HG02885 (cell line): ENCODE data around the gene ACLY.
"Not testable (repeated sequence)": the region's sequence is repeated elsewhere in the genome, so short reads cannot be mapped to it uniquely, and the experiment has no call there.

Experiments
- ATAC-seq: cut with Tn5 transposase; IDR thresholded peaks from one replicate; pipeline ENCODE4 v1.9.1; 2021; ENCODE audit warnings: mild to moderate bottlenecking; ENCODE audit not compliant: unreplicated experiment, poor library complexity

ACLY gene

GRCh38 chr17:41882756-41883155 is 36.0 kb downstream of the ACLY start:
- ATAC-seq, result no peak

DNA sequence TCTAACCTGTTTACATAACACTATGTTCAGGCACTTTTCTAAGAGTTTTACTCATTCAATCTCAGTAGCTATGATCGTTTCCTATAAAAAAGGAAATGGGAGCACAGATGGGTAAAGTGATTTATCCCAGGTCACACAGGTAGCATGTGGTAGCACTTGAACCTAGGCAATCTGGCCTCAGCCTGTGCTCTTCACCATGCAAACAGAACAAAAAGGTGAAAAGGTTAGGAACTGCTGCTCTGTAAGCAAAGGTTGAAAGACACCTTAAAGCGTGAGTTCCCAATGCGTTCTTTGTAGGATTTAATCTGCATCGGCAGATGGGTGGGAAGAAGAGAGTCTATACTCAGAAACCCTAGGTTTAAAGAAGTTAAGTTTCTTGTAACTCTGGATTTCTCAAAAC is 38.6 kb downstream of the ACLY start:
- ATAC-seq, result no peak

- ATAC-seq, result not testable (repeated sequence)
These were observed 44.5 kb downstream of the ACLY start for GRCh38 chr17:41874293-41874670.

- no peak for ATAC-seq
These were observed 45.0 kb downstream of the ACLY start for GRCh38 chr17:41873559-41874292.

DNA sequence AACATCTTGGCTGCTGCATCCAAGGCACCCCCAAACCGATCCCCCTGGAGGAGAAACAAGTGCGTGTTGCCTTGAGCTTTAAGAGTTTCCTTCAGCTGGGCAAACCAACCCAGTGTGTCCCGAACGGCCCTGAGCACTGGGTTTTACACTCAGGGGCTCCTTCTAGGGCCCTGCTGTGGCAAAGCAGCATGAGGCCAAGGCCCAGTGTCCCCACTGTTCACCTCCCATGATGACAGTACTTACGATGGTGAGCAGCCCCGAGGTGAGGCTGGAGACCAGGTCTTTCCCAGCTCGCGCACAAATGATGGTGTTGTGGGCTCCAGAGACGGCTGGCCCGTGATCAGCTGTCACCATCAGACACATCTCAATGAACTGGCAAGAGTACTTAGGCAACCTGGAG is 47.0 kb downstream of the ACLY start:
- ATAC-seq, result no peak

GRCh38 chr17:41870627-41871026 is 48.1 kb downstream of the ACLY start:
- ATAC-seq, result no peak

- no peak for ATAC-seq
These were observed 48.7 kb downstream of the ACLY start for GRCh38 chr17:41870097-41870496.

- no peak for ATAC-seq
These were observed 49.3 kb downstream of the ACLY start for GRCh38 chr17:41869426-41869825.

DNA sequence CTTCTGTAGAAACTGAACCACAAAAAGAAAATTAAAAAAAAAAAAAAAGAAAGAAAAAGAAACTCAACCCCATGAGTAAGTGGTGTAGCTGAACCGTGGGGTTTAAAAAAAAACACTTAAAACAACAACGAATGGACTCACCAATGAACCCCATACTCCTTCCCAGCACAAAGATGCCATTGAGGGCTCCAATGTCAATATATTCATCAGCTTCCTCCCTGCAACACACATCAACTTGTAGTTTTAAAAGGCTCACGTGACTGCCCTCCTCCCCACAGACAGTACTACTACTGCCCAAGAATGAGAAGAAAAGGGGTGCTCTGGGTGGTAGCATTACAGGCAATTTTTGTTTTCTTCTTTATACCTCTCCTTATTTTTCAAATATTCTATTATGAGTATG is 50.2 kb downstream of the ACLY start:
- no peak for ATAC-seq

DNA sequence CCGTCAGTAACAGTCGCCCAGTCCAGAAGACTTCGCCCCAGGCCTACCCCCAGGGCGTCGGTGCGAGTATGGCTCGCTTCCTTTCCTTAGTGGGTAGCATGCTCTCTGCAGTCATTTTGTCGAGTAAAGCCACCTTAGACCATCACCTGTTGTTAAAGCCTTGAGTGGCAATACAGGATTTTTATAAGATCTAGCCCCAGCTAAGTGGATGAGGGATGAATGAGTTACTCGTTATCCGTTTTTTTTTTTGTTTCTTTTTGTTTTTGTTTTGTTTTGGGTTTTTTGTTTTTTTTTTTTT is 53.2 kb downstream of the ACLY start:
- ATAC-seq, result no peak

- ATAC-seq, result peak; percentile 90
These were observed 53.7 kb downstream of the ACLY start, which contains the start of gene KLHL11 for GRCh38 chr17:41864836-41865595. Gene KLHL11 (minus strand): TSS chr17:41865423. CDS start chr17:41865370, 53 bp downstream.

- ATAC-seq, result peak; percentile 22
These were observed 54.3 kb downstream of the ACLY start for GRCh38 chr17:41864498-41864835.

- ATAC-seq, result no peak
These were observed 55.5 kb downstream of the ACLY start for GRCh38 chr17:41863074-41863848.

- no peak for ATAC-seq
These were observed 58.4 kb downstream of the ACLY start for GRCh38 chr17:41860254-41860931.

DNA sequence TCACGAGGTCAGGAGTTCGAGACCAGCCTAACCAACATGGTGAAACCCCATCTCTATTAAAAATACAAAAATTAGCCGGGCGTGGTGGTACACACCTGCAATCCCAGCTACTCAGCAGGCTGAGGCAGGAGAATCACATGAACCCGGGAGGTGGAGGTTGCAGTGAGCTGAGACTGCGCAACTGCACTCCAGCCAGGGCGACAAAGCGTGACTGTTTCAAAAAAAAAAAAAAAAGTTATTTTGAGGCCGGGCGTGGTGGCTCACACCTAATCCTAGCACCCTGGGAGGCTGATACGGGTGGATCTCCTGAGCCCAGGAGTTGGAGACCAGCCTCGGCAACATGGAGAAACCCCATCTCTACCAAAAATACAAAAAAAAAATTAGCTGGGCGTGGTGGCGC is 67.4 kb downstream of the ACLY start:
- not testable (repeated sequence) for ATAC-seq

DNA sequence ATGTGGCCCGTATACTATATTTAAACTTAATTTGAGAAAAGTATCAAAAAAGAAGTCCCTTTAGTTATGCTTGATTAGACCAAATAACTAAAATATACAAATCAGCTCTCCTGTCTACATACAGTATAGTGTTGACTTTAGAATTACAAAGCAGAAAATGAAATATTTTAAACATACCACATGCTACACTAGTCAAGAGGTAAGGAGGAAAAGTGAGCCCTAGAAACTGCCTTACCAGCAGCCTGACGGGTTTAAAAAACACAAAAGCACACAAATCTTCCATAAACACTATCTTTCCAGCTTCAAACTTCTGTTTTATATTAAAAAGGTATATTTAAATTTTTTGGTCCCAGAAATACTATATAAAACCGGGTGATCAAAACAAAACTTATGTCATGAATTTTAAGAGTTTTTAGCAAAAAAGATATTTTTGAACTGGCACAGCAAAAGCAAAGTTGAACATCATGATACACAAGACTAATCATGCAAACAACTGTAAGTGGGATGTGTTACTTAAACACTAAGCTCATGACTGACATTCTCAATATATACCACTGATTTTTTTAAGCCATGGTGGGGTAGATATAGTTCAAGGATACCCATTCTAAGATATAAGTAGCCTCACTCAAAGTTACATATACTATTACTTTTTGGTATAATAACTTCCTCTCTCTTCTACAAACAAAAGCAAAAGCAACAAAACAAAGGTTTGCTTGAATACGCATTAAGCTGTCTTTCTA is 69.3 kb downstream of the ACLY start:
- no peak for ATAC-seq

DNA sequence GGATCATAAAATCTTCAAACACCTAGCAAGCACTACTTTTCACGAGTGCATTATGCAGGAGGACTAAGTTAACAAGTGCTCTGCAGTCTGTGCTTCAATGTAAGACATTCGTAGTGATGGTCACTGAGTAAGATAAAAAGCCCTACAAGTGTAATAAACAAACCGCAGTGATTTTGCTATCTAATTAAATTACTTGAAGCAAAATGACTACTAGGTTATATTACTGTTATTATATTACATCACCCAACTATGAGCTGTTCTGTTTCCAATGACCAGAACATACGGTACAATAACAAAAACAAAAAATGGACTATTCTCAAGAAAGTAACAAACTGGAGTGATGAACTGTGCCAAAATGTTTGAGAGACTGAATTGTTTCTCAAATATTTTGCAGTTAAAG is 70.0 kb downstream of the ACLY start:
- no peak for ATAC-seq

DNA sequence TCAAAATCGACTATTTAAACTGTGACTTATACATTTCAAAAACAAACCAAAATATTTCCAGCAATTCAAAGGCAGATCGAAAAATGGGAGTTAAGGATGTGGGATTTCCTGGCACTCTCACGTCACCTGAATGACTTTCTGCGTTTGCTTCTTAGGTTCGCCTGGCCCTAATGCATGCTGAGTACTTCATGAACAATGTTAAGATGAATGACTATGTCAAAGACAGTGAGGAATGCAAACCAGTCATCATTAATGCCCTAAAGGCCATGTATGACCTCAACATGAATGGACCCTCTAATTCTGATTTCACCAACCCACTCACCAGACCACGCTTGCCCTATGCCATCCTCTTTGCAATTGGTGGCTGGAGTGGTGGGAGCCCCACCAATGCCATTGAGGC is 73.8 kb downstream of the ACLY start:
- ATAC-seq, result no peak

- ATAC-seq, result not testable (repeated sequence)
These were observed 78.0 kb downstream of the ACLY start for GRCh38 chr17:41840781-41841180.

DNA sequence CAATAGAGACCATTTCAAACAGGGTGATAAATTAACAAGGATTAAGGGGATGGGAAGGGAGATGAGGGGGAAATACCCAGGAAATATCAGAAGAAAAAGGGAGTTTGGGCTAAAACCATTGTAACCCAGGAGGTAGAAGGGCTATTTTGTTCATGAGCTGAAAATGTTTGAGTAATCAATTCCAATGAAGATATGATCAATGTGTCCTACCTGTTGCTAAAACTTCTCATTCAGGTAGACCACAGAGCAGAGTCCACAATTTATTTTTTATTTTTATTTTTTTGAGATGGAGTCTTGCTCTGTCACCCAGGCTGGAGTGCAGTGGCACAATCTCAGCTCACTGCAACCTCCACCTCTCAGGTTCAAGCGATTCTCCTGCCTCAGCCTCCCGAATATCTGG is 79.3 kb downstream of the ACLY start:
- ATAC-seq, result not testable (repeated sequence)
